NCI-H2081 treated with DMSO at 0.1 percent for 48 hours (cell line): ENCODE data around the gene ZCCHC7.
"Not testable (repeated sequence)": the region's sequence is repeated elsewhere in the genome, so short reads cannot be mapped to it uniquely, and the experiment has no call there.

ENCODE experiments used
- DNase-seq: peaks from one replicate; lab custom pipeline; 2025; lab: John Stamatoyannopoulos, UW

The ZCCHC7 gene

DNA sequence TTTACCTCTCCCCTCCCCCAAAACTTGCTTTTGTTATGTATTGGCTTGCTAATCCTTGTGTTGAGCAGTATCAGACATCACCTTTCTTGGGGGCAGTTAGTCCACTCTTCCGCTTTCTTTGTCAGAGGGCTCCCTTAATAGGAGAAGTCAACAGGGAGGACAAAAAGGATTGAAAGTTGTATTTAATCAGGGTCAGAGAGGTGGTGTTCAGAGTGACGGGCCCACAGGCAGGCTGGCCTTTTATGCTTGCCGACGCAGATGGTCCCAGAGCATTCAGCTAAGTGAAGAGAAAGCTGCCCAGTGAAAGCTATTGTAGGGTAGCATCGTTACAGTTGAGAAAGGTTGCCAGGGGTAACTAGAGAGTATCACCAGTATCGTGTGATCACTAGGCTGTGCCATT lies 131.1 kb downstream of the ZCCHC7 start:
- DNase-seq = no peak

DNA sequence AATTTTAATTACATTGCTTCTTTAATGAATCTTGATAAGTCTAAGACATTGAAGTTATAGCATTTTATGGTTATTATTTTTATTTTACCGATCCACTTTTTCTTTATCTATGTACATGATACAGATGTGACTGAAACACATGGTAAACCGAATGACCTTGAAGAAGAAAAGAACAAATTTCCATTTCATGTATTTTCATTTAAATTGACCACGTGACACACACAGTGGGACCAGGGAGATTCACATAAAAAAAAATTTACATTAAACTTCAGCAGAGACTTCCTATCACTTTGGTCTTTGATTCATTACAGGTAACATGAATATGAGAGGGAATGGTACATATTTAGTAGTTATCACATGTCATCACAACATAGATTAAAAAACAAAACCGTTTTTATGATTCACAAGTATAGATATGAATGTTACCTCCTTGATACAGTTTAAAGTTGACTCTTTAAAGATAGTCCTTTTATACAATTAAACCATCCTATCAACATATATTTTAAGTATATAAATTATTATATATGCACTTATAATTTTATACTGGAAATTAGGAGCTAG lies 133.1 kb downstream of the ZCCHC7 start:
- DNase-seq = no peak

DNA sequence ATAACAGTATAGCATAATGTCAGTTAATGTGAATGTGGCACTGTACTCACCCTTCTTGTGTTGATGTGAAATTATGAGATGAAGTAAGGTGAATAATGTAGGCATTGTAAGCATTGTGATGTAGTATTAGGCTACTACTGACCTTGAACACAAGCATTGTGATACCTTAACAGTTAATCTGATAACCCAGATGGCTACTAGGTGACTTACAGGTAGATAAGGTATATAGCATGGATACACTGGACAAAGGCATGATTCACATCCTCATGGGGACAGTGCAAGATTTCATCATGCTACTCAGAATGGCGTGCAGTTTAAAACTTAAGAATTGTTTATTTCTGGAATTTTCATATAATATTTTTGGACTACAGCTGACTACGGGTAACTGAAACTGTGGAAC lies 134.8 kb downstream of the ZCCHC7 start:
- DNase-seq = no peak

DNA sequence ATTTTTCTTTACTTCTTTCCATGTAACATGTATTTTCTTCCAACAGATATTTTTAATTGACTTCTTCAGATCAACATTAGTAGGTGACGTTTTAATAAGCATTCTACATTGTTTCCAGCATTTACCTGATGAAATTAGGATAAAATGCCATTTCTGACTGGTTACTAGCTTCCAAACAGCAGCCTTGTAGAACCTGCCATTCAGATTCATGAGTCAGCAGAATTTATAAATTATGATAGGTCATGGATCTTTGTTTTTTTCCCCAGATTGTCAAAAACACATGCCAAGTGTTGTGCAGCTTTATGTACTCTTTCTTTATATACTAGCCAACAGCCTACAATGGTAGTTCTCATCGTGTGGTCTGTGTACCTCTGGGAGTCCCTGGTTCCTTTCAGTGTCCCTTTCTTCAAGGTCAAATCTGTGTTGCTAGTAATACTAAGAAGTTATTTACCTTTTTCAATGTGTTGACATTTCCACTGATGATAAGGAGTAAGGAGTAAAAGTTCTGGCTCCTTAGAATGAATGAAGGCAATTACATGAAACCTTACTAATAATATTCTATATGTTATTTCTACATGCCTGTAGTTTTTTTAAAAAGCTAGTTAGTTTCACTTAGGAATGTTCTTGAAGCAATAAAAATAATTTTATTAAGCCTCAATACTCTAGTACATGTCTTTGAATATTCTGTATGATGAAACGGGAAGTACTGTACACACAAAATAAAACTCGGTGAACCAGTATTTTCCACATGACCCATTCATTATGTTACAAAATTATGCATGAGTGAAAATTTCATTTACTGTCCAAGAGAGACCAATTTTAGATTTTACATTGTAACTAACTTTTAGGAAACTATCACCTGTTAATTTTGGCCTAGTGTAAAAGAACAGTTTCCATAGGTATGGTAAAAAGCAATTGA lies 135.8 kb downstream of the ZCCHC7 start:
- DNase-seq = no peak

DNA sequence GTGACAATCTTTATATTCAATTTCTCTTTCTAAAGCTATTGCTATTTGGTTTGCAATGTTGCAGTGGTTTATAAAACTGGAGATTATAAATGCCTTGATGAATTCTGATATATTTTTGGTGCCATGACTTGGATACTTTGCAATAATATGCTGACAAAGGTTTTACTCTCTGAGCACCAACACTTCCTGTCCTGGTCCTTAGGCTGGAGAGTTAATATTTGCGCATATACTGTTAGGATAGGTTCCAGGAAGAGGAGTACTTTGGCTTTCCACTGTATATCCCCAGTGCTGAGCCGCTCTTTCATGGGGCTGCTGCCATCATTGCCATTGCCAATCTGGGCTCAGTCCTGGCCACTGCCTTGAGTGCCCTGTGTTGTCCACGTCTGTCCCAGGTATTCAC lies 139.6 kb downstream of the ZCCHC7 start:
- no peak for DNase-seq

DNA sequence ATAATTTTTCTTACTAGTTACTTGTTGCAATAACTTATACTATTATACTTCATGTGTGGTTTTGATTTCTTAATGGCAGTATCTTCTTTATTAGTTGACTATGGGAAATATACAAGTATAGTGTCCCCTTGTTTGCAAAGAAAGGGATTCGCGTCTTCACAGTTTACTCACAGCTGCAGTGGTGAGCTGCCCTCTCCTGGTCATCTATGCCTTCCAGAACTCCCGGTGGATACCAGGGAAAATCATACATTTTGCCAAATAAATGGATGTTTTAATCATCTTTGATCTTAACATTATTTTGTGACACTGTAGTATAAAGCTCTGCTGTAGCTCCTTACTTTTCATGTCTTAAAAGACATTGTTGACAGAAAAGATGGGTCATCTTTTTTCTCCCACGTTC lies 142.0 kb downstream of the ZCCHC7 start:
- DNase-seq = no peak

DNA sequence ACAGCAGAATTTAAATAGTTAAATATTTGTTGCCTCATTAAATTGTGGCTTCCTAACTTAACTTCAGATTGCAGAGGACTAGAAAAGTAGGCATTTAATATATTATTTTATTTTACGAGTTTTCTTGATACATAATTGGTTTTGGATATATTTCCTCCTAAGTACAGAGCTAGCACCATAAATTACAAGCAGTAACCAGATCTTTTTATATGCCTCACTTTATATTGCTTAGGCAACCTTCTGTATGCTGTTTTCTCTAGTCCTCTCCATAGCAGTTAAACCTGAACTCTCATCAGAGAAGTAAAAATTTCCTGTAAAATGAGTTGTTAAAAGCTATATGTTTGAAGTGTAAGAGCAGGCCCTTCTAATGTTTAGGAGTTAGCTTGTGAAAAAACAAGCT lies 144.2 kb downstream of the ZCCHC7 start:
- DNase-seq = no peak

DNA sequence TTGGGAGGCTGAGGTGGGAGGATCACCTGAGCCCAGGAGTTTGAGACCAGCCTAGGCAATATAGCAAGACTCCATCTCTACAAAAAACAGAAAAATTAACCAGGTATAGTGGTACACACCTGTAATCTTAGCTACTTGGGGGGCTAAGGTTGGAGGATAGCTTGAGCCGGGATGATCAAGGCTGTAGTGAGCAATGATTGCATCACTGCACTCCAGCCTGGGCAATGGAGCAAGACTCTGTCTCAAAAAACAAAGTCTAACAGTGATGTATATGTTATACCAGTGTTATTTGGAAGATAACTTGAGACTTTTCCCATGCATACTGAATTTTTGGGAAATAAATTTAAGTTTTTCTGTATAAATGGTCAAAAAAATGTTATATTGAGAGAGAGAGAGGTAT lies 146.3 kb downstream of the ZCCHC7 start:
- no peak for DNase-seq

- no peak for DNase-seq
Measured at GRCh38 chr9:37269221-37269620, 148.8 kb downstream of the ZCCHC7 start.

DNA sequence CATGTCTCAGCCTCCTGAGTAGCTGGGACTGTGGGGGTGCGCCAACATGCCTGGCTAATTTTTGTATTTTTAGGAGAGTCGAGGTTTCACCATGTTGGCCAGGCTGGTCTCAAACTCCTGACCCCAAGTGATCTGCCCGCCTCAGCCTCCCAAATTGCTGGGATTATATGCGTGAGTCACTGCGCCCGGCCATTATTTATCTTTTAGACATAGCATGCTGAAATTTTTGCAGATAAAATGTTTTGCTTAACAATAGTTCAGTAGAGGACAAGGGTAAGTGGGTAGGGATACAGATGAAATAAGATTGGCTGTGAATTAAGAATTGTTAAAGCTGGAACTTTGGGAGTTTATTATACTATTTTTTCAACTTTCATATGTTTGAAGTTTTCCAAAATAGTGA lies 151.3 kb downstream of the ZCCHC7 start:
- no peak for DNase-seq

GRCh38 chr9:37273595-37273994 lies 153.2 kb downstream of the ZCCHC7 start:
- no peak for DNase-seq

- DNase-seq = no peak
Measured at GRCh38 chr9:37281541-37281940, 161.2 kb downstream of the ZCCHC7 start.

DNA sequence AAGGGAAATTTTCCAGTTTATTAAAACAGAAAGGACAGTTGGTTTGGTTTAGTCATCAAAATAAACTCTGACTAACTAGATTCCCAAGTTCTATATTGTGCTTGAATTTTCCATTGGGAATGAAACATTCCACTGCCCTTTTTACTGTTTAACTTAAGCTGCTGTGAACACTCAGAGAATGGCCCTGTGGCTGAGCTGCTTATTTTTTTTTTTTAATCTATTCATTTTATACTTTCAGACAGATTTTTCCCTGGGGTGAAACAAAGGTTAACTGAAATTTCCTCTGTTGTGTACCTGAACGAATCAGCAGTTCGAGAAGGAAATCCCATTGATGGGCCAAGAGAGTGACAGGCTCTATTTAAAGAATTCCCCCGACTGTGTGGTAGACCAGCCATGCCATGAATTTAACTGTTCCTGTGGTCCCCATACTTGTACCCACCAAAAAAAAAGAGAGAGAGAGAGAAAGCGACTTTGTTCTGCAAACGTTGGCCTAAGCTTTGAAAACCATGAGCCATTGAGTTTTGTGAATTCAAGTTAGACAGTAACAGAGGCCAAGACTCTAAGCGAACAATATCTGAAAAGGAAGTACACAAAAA lies 163.5 kb downstream of the ZCCHC7 start:
- DNase-seq = no peak

- no peak for DNase-seq
Measured at GRCh38 chr9:37284636-37285035, 164.3 kb downstream of the ZCCHC7 start.

DNA sequence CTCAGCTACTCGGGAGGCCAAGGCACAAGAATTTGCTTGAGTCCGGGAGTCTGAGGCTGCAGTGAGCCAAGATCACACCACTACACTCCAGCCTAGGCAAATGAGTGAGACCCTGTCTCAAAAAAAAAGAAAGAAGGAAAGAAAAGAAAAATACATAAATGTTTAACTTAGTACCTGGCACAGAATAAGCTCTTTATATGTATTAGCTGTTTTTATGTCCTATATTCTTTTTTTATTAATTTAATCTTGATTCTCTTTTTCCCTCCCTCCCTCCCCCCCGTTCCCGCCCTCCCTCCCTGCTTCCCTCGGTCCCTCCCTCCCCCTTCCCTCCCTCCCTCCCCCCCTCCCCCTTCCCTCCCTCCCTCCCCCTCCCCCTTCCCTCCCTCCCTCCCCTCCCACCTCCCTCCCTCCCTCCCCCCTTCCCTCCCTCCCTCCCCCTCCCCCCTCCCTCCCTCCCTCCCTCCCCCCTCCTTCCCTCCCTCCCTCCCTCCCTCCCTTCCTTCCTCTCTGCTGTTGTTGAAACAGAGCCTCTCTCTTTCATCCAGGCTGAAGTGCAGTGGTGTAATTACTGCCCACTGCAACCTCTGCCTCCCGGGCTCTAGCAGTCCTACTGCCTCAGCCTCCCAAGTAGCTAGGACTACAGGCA lies 166.3 kb downstream of the ZCCHC7 start:
- DNase-seq = no peak

- DNase-seq = no peak
Measured at GRCh38 chr9:37287317-37287716, 166.9 kb downstream of the ZCCHC7 start.

DNA sequence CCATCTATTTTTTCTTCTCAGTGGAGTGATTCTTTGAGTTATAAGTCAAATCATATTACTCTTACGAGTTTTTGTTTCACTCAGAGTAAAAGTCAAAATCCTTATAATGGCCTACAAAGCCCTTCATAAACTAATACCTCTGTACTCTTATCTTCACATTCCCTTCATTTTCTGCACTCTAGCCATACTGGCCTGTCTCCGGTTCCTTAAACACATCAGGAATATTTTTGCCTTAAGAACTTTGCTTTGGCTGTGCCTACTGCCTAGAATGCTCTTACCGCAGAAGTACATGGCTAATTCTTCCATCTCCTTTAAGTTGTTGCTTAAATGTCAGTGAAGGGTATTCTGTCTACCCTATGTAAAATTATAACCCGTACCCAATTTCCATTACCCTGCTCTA lies 169.3 kb downstream of the ZCCHC7 start:
- DNase-seq = no peak

DNA sequence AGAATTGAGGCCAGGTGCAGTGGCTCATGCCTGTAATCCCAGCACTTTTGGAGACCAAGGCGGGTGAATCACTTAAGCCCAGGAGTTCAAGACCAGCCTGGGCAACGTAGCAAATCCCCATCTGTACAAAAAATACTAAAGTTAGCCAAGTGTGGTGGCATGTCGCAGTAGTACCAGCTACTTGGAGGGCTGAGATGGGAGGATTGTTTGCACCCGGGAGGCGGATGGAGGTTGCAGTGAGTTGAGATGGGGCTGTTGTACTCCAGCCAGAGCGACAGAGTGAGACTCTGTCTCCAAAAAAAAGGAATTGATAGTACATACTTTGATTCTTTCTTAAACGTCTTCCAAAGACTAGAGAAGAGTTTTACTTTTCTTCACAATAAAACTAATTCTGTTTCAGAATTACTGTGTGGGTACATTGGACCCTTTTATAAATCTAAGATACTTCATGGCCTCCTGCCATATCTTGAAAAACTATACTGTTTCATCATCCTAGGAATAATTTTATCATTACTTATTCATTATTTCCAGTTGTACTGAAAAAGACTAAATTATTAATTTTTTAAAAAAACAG lies 170.1 kb downstream of the ZCCHC7 start:
- no peak for DNase-seq

DNA sequence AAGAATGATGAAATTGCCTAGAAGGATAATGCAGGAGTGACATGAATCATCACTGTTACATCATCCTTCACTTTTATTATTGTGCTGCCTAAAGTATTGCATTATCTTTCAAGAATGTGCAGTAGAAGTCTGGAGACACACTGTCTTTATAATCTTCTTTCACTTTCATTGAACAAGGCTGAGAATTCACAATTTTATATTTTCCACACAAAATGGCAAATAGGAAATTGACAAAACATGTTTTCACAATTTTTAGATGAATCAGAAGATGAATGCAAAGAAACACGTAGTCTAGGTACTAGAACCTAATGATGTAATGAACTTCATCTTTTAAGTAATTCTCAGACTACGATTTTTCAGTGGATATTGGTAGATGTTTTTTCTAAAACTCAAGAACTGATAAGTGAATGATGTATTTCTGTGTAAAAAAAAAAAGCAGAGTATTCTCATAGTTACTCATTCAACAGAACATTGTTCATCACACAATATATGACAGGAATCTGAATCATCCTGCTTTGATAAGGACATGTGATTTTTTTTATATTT lies 170.6 kb downstream of the ZCCHC7 start:
- no peak for DNase-seq

DNA sequence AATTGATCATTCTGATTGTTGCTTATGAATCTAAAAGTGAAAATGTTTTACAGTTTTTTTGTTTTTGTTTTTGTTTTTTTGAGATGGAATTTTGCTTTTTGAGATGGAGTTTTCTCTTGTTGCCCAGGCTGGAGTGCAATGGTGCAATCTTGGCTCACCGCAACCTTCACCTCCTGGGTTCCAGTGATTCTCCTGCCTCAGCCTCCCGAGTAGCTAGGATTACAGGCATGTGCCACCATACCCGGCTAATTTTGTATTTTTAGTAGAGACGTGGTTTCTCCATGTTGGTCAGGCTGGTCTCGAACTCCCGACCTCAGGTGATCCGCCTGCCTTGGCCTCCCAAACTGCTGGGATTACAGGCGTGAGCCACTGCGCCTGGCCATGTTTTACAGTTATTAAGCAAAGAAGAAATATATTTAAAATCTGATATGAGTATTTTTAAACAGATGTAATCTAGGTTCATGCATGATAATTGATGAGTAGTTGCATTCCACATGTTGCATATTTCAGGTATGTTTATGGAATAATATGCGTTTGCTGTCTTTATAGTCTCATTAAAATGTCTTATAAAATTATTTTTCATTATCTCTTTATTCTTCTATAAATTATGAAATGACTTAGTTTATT lies 171.4 kb downstream of the ZCCHC7 start:
- not testable (repeated sequence) for DNase-seq

- no peak for DNase-seq
Measured at GRCh38 chr9:37292896-37293295, 172.5 kb downstream of the ZCCHC7 start.
